Nephron progenitor cell (in vitro differentiated cells): ENCODE results near the gene GFRAL.

Experiments used
- DNase-seq: peaks from one replicate; pipeline ENCODE4 v3.0.0; 2021
- H3K27ac Mint-ChIP-seq: 2 replicates; pipeline ENCODE4 v1.8.0; 2021; ENCODE audit warnings: mild to moderate bottlenecking, moderate library complexity, mixed read lengths
- H3K27me3 Mint-ChIP-seq: 2 replicates; pipeline ENCODE4 v1.8.0; 2021; ENCODE audit warnings: mild to moderate bottlenecking, low read depth, mixed read lengths; ENCODE audit not compliant: poor library complexity
- H3K36me3 Mint-ChIP-seq: 2 replicates; pipeline ENCODE4 v1.8.0; 2021; ENCODE audit warnings: low read depth, mixed read lengths
- H3K4me1 Mint-ChIP-seq: 2 replicates; pipeline ENCODE4 v1.8.0; 2021; ENCODE audit warnings: mixed read lengths
- H3K4me3 Mint-ChIP-seq: 2 replicates; pipeline ENCODE4 v1.8.0; 2021; ENCODE audit warnings: mild to moderate bottlenecking, moderate library complexity, mixed read lengths
- H3K9me3 Mint-ChIP-seq: 2 replicates; pipeline ENCODE4 v1.8.0; 2021; ENCODE audit warnings: mild to moderate bottlenecking, moderate library complexity, mixed read lengths
- TF ChIP-seq, protein P1 (sequence below): fragments of 200-600 bp; sonication (generic); IDR thresholded peaks from 2 replicates; pipeline ENCODE4 v1.5.0; 2021; ENCODE audit warnings: antibody characterized with exemption

GFRAL gene, protein sequence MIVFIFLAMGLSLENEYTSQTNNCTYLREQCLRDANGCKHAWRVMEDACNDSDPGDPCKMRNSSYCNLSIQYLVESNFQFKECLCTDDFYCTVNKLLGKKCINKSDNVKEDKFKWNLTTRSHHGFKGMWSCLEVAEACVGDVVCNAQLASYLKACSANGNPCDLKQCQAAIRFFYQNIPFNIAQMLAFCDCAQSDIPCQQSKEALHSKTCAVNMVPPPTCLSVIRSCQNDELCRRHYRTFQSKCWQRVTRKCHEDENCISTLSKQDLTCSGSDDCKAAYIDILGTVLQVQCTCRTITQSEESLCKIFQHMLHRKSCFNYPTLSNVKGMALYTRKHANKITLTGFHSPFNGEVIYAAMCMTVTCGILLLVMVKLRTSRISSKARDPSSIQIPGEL

DNA sequence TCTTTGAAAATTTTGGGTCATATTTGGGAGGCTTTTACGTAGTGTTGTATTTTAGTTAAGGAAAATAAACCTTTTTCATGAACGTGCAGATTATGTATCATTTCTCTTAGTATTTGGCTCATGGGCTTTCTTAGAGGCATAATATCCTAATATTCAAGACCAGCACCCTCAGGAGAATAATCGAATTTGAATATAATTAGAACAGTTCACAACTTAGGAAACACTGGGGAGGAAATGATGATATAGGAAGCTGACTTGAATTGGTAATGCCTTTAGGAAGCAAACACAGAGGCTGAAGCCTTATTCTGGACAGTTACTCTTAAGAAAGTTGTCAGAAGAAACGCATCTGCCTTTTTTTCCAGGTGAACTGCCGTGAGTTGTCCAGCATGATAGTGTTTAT lies at the start of gene GFRAL:
Gene GFRAL (plus strand): TSS at position 301 of the 400 bp plus-strand sequence. CDS start 86 bp downstream, at position 387.
- H3K36me3 Mint-ChIP-seq: no peaks in the 10 kb centered on the region
- H3K27ac Mint-ChIP-seq: no peak within 1 kb of the TSS
- no peaks in the 10 kb centered on the region for H3K27me3 Mint-ChIP-seq
- TF ChIP-seq, protein P1, sequence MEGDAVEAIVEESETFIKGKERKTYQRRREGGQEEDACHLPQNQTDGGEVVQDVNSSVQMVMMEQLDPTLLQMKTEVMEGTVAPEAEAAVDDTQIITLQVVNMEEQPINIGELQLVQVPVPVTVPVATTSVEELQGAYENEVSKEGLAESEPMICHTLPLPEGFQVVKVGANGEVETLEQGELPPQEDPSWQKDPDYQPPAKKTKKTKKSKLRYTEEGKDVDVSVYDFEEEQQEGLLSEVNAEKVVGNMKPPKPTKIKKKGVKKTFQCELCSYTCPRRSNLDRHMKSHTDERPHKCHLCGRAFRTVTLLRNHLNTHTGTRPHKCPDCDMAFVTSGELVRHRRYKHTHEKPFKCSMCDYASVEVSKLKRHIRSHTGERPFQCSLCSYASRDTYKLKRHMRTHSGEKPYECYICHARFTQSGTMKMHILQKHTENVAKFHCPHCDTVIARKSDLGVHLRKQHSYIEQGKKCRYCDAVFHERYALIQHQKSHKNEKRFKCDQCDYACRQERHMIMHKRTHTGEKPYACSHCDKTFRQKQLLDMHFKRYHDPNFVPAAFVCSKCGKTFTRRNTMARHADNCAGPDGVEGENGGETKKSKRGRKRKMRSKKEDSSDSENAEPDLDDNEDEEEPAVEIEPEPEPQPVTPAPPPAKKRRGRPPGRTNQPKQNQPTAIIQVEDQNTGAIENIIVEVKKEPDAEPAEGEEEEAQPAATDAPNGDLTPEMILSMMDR: no peak
- H3K4me3 Mint-ChIP-seq: no peak within 1 kb of the TSS
- no peaks in the 10 kb centered on the region for H3K9me3 Mint-ChIP-seq
- H3K4me1 Mint-ChIP-seq: no peaks in the 10 kb centered on the region
- DNase-seq: no peak

GRCh38 chr6:55277646-55278045 lies 49.6 kb upstream of the GFRAL start:
- Mint-ChIP-seq H3K27me3 (no peaks in the 10 kb centered on the region), H3K4me3 (no peak overlapping the region), H3K36me3 (no peaks in the 10 kb centered on the region), H3K4me1 (peaks cover 8% of the 10 kb centered on the region), H3K9me3 (no peaks in the 10 kb centered on the region), H3K27ac (no peak overlapping the region)
- TF ChIP-seq, protein P1: no peak
- no peak for DNase-seq

GRCh38 chr6:55281215-55281614 lies 46.1 kb upstream of the GFRAL start:
- Mint-ChIP-seq H3K27ac (no peak overlapping the region), H3K9me3 (no peaks in the 10 kb centered on the region), H3K27me3 (no peaks in the 10 kb centered on the region), H3K4me3 (no peak overlapping the region), H3K4me1 (peaks cover 8% of the 10 kb centered on the region), H3K36me3 (no peaks in the 10 kb centered on the region)
- TF ChIP-seq, protein P1: no peak
- DNase-seq: no peak

- TF ChIP-seq, protein P1: no peak
- Mint-ChIP-seq H3K27ac (no peak overlapping the region), H3K4me3 (no peak overlapping the region), H3K27me3 (no peaks in the 10 kb centered on the region), H3K36me3 (no peaks in the 10 kb centered on the region), H3K4me1 (peaks cover 4% of the 10 kb centered on the region), H3K9me3 (no peaks in the 10 kb centered on the region)
- no peak for DNase-seq
Observed at GRCh38 chr6:55282115-55282514, 45.2 kb upstream of the GFRAL start.

- Mint-ChIP-seq H3K36me3 (no peaks in the 10 kb centered on the region), H3K9me3 (no peaks in the 10 kb centered on the region), H3K4me1 (no peaks in the 10 kb centered on the region), H3K27me3 (no peaks in the 10 kb centered on the region), H3K27ac (no peak overlapping the region), H3K4me3 (no peak overlapping the region)
- TF ChIP-seq, protein P1: no peak
- DNase-seq: no peak
Observed at GRCh38 chr6:55286824-55287223, 40.4 kb upstream of the GFRAL start.

GRCh38 chr6:55290736-55291135 lies 36.5 kb upstream of the GFRAL start:
- Mint-ChIP-seq H3K9me3 (no peaks in the 10 kb centered on the region), H3K36me3 (no peaks in the 10 kb centered on the region), H3K4me3 (no peak overlapping the region), H3K27ac (no peak overlapping the region), H3K27me3 (no peaks in the 10 kb centered on the region), H3K4me1 (no peaks in the 10 kb centered on the region)
- TF ChIP-seq, protein P1: no peak
- DNase-seq: no peak
